Measurements from ENCODE around the gene ZFAND2A.

DNA sequence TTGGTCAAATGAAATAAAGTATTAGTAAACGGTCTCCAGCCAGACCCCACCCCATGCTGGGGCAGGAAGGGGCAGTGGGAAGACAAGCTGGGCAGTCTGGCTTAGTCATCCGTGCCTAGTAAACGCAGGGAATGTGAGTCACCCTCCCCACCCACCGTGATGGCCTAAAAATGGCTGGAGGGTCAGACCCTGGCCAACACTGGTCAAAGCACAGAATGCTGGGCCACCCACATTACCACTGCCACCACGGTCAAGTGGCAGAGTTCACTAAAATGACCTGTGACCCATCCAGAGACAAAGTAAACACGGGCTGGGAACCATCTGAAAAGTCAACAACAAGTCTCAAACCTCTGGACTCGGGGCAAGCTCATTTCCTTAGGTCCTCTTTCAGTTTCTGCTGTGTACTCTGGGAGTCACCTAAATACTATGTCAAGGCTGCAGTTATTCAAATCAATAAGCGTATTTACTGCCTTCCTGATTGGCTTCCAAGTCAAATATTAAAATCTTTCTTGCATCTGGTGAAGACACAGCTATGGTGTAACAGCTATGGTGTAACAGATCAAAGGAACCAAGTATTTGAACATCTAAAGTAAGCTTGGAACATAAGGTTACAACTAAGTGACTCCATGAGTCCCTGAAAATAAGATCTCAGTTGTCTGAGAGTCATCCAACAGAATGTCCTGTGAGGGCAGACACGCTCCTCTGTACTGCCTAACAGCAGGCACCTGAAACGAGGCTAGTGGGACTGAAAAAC lies 3.0 kb downstream of the ZFAND2A start:
- TF ChIP-seq, protein P1, sequence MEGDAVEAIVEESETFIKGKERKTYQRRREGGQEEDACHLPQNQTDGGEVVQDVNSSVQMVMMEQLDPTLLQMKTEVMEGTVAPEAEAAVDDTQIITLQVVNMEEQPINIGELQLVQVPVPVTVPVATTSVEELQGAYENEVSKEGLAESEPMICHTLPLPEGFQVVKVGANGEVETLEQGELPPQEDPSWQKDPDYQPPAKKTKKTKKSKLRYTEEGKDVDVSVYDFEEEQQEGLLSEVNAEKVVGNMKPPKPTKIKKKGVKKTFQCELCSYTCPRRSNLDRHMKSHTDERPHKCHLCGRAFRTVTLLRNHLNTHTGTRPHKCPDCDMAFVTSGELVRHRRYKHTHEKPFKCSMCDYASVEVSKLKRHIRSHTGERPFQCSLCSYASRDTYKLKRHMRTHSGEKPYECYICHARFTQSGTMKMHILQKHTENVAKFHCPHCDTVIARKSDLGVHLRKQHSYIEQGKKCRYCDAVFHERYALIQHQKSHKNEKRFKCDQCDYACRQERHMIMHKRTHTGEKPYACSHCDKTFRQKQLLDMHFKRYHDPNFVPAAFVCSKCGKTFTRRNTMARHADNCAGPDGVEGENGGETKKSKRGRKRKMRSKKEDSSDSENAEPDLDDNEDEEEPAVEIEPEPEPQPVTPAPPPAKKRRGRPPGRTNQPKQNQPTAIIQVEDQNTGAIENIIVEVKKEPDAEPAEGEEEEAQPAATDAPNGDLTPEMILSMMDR (IDR thresholded peaks at IDR 0.05; ENCODE audit: low read length) = no peak
- TF ChIP-seq EZH2 (IDR thresholded peaks at IDR 0.05; ENCODE audit: borderline replicate concordance, low read length) = no peak

Data from OCI-LY1 (cell line).